Activated CD4-positive, CD25-positive, alpha-beta regulatory T cell (primary cell): ENCODE data around the gene PLGLB2.
"Not testable (repeated sequence)": the region's sequence is repeated elsewhere in the genome, so short reads cannot be mapped to it uniquely, and the experiment has no call there.

Experiments used
- DNase-seq, 4 experiments: peaks; one replicate each; lab custom pipeline; 2025; lab: John Stamatoyannopoulos, UW

The PLGLB2 gene

GRCh38 chr2:87747791-87748190, at the start of gene PLGLB2:
Gene PLGLB2, plus strand, starts transcription at chr2:87748087. Its CDS starts 67 bp downstream, at chr2:87748154.
- not testable (repeated sequence) for DNase-seq

- not testable (repeated sequence) for DNase-seq
Measured at GRCh38 chr2:87704572-87705323, 43.1 kb upstream of the PLGLB2 start.

GRCh38 chr2:87708368-87708767, 39.5 kb upstream of the PLGLB2 start:
- not testable (repeated sequence) for DNase-seq

- not testable (repeated sequence) for DNase-seq
Measured at GRCh38 chr2:87727940-87728599, 19.8 kb upstream of the PLGLB2 start.

GRCh38 chr2:87740928-87741327, 7.0 kb upstream of the PLGLB2 start:
- DNase-seq, result not testable (repeated sequence)

- DNase-seq, result not testable (repeated sequence)
Measured at GRCh38 chr2:87742393-87743108, 5.3 kb upstream of the PLGLB2 start.

GRCh38 chr2:87743638-87744037, 4.2 kb upstream of the PLGLB2 start:
- DNase-seq, result not testable (repeated sequence)

GRCh38 chr2:87745353-87745951, 2.4 kb upstream of the PLGLB2 start:
- DNase-seq, result not testable (repeated sequence)

- not testable (repeated sequence) for DNase-seq
Measured at GRCh38 chr2:87748524-87748923, 637 bp downstream of the PLGLB2 start.

GRCh38 chr2:87750560-87750959, 2.7 kb downstream of the PLGLB2 start:
- not testable (repeated sequence) for DNase-seq

GRCh38 chr2:87754759-87755158, 6.9 kb downstream of the PLGLB2 start:
- not testable (repeated sequence) for DNase-seq
